Stimulated activated naive CD4-positive, alpha-beta T cell (primary cell): ENCODE results near the gene WIPF1.

Experiments used
- DNase-seq, 6 experiments: peaks; one replicate each; lab custom pipeline; 2025; lab: John Stamatoyannopoulos, UW

The WIPF1 gene

DNA sequence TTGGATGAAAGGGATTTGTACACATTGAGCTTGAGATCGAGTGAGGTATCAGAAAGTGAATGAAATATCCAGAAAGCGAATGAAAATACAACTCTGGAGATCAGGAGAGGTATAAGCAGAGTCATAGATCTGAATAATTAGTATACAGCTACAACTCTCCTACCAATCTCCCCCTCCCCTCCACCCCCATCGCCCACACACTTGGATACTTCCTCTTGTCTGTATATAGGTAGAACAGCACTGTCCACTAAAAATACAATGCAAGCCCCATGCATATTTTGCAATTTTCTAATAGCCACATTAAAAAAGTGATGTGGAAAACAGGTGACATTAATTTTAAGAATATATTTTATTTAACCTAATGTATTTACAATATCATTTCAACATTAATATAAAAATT, 23.7 kb upstream of the WIPF1 start:
- no peak for DNase-seq

DNA sequence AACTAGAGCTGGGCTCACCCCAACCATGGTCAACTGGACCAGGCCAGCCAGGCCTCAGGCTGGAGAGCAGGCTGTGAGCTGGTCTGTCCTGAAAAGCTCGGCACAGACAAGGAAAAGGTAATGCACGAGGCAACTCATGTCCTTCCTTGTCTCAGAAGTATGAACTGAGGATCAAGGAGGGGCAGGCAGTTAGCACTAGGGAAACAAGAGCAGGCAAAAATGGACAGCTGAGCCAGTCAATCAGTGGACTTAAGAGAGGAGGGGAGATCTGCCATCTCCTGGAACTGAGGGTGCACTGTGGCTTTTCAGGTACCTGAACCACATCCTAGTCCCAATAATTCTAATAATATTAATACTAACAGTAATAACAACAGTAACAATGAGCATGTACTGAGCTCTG, 20.6 kb upstream of the WIPF1 start:
- DNase-seq = no peak

DNA sequence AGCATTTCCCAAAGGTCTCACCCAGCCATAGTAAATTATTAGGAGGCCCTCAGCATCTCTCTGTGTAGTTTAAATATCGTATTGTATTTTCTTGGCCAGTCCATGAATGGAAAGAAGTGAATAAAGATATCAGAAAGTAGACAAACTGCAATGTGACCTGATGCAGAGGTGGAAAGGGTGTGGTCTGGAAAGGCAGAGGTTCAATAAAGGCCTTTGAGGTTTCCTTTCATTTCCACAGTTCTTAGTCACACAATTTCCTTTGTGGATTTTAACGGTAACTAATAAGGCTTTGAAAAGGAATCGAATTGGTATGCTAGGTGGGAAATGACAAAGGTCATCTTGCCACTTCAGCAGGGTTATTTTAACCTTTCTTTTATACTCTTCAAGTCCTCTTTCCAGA, 20.1 kb upstream of the WIPF1 start:
- no peak for DNase-seq

DNA sequence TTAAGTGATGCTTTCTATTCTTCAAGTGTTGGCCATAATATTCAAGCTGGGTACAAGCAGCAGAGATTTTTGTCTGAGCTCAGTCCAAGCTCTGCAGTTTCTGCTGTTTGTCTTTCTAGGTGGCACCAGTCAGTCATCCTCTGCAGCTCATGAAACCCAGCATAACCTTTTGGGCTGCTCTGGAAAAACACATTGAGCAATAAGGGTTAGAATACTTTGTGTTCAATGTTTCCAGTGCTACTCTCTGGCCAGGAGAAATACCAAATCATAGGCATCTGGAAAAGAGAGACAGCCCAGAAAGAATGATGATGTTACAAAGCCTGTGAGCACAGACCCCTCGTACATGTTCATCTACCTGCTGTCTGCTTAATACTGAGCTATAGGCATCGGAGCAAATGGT, 19.5 kb upstream of the WIPF1 start:
- DNase-seq = no peak

DNA sequence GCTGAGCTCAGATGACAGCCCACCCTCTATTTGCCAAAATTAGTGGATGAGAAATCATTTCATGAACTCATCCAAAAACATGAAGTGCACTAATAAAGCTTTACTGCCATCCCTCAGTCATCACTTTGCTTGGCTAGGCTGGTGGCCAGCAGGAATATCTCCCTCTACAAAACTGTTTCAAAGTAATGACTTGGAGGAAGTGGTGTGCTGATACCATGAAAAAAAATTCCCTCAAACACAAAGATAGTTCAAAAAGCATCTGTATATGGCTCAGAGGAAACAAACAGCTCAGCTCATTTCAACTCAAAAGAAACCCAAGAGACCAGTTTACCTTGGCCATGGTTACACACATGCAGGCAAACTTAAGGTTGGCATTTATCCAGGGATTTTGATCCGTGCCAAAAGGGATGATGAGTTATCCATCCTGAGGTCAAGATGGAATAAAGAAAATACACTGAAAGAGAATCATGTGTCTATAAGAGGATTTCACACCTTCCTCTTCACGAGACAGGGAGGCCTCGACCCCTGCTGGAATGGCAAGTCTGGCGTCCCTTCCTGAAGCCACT, 18.4 kb upstream of the WIPF1 start:
- peak in 2 of 6 experiments; percentile 11 to 20 for DNase-seq

DNA sequence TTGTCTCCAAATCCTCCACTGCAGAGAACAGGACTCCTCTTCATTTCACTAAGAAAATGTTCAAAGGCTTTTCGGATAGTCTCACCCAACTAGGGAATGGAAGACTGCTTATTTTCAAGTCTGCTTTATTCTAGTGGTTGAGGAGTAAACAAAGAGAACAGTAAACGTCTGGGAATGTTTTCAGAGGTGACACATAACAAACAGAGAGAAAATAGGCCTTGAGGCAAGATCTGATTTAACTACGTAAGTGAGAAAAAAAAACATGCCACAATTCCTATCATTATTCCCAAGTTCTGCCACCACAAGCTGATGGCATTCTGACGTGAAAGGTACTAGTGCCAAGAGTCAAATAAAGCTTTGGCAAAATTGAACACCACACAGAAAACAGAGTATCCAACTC, 16.7 kb upstream of the WIPF1 start:
- no peak for DNase-seq

DNA sequence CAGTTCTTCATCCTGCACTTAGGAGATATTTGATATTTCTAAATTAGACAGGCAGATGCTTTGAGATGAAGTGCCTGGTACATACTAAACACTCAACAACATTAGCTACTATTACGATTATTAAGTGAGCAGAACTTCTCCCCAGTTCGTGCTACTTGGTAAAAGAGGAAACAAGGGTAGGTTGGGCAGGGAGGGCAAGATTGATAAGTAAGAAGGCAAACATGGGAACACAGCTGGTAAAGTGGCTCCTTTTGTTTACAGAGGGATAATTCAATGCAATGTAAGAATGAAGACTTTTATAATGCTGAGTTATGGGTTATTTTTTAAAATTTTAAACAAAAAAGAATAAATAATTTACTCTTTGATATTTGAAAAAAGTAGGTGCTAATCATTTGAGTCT, 15.9 kb upstream of the WIPF1 start:
- DNase-seq = no peak

DNA sequence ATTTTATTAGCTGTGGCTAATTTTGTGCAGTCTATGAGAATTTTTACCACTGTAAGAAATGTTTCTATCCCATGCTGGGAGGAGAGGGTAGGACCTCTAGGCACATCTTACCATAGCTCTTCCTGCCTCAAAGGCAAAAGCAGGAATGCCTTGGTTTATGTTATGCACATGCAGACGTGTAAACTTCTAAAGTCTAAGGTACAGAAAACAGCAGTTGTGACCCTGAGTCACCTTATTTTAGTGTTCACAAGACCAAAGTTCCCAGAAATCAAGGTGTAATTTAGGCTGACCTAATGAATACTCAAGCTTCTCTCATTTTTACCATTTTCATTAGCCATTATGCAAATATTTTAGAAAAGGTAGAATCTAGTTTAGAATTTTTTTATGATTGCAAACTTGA, 15.4 kb upstream of the WIPF1 start:
- DNase-seq = no peak

DNA sequence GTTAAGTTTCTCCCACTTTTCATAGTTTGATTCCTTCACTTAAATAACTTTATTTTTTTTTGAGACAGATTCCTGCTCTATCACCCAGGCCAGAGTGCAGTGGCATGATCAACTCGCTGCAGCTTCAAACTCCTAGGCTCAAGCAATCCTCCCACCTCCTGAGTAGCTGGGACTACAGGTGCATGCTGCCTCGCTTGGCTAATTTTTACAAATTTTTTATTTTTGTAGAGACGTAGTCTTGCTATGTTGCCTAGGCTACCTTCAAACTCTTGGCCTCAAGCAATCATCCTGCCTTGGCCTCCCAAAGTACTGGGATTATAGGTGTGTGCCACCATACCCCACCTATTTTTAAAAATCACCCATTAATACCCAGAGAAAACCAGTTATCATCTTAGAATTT, 14.2 kb upstream of the WIPF1 start:
- DNase-seq = no peak

DNA sequence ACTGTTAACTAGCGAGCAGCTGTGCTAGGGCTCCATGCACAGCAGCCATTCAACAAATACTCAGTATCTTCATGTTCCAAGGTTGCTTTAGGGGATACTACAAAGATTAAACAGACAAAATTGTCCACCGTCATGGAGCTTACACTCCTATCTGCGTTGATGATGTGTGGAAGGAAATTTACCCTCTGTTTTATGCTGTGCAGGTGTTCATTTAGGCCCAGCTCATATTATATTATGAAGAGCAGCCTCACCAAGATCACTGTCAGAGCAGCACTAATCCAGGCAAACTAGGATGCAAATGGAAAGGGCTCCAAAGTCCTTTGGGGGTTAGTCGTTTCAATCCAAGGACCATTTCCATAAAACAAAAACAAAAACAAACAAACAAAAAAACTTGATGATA, 13.4 kb upstream of the WIPF1 start:
- DNase-seq = no peak

DNA sequence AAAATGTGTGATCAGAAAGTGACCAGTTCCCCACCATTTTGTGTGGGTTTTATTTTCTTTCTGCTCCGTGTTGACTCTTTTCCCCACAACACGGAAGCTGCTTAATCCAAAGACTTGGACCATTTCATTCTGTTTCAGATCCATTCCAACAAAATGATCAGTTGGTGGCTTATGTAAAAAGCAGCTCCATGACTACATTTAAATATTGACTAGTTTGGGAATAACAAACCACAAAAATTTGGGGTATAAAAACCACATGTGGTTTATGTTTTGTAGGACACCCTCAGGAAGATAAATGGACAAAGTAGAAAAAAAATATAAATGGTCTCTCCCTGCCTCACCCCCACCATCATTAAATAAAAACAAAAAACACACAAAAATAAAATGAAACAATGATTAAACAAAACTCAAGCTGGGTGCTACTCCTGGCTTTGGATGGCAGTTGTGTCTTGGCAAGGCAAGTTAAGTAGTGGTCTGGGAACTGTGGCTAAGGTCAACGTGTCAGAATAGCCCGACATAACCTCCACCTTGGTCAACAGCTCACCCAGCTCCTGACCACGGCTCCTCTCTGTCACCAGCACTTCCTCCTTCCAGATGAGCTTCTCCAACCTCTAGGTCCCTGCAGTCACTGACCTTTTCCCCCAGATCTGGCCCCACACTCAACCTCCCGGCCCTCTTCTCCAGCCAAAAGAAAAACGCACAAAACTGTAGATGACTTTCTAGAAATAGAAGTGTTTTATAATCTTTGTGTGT, 12.8 kb upstream of the WIPF1 start:
- DNase-seq = no peak

DNA sequence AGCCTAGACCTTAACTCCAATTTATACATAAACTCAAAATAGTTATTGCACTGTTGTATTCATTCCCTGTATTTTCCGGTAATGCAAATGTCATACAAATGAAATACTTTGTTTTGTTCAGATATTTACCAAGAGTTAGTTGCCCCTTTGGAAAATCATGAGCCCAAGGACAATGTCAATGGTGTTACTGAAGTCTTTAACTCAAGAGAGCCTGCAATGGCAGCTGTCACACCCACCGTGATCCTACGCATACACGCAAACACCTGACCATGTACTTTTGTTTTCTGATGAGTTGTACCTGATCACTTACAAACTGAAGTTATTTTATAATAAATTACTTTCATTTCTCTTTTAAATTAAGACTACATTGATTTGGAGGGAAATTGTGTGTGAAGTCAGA, 11.7 kb upstream of the WIPF1 start:
- DNase-seq = no peak

DNA sequence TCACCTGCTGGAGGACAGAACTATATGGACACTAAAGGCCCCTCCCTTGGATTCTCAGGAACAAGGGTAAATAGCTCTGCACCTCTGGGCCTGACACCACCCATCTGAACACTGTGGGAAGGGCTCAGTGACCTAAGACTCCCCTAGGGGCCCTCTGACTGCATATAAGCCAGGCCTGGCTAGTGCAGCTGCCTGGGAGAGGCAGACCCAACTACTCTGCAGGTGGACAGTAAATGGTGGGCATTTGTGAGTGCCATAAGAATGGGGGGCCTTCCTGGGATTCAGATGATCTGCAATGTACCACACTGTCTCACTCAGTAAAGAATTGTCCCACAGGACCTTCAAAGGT, 11.2 kb upstream of the WIPF1 start:
- DNase-seq = no peak

DNA sequence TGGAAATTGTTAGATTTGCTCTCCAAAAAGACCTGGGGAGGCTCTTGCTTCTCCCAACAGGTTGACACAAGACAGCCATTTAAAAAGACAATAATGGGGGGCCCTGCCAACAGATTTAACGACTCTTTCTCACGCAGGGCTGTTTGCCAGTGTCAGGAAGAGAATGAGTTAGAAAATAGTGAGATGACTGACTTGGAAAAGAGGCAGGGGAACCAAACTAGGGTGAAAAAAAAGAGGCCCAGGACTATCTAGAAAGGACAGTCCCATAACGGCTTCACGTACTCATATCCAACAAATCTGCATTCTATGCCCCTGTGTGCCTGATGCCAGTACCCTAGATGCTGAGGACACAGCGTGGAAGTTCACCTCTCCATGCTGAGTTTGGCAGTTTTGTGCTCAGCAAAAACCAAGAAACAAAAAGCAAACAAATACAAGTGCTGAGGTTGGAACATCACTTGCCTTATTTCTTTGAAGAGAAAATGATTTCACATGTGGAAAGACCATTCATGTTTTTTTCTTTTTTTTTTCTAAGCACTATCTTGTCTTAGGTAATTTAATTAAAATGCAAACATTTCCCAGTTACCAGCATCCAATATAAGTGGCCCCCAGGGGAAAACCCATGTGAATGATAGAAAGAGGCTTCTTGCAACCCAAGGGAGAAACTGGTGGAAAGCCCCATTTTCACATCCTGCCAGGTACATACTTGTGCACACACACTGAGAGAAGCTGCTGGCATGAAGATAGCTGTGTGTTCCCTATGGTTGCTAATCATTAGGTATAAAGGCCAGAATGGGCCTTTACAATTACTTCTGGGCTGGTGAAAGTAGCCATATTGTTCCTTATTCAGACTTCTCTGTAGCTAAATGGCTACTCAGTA, 10.6 kb upstream of the WIPF1 start:
- peak in 4 of 6 experiments; percentile 23 to 34 (median 26) for DNase-seq

DNA sequence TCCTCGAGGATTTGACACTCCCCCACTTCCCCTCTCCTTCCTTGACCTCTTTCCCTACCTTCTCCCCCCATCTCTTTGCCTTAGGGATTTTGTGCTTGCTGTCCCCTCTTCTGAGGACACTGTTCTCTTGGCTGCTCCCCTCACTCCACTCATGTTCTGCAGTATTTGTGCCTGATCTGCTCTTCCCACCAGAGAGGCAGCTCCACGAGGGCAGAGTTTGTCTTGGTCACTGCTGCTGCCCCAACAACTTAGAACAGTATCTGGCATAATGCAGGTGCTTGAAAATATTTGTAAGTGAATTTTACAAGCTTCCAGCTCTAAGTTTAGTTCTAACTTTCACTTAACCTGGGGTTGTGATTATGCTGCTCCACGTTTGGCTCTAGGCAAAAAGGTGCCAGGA, 10.0 kb upstream of the WIPF1 start:
- no peak for DNase-seq

DNA sequence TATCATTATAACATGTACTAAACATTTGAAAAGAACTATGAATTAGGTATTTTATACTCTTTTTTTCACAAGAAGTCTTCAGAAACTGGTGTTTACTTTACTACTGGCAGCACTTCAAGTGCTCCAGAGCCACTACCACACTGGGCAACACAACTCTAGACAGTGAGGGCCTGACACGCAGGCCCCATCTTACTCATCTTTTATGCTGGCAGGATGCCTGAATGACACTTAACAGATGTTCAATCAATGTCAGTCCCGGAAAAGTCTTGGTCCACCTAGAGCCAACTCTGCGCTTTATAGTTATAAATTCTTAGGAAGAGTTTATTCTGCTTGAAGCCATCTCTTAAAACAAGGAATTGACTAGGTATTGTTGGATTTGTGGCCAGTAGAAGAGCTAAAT, 8.7 kb upstream of the WIPF1 start:
- DNase-seq = no peak

DNA sequence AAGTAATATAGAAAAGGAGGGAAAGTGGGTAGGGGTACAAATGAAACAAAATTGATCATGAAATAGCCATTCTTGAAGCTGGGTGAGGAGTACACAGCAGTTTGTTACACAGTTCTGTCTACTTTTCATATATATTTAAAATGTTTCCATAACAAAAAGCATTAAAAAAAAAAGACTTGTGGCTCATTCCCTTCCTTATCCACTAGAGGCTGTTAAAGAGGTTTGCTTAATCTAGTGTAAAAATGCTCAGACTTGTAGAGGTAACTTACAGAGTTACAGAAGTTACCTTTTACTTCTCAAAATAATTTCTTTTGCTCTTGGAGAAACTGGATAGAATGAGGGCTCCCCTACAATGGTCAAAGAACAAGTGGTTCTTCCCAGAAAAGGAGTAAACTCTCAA, 8.1 kb upstream of the WIPF1 start:
- DNase-seq = peak in 3 of 6 experiments; percentile 21 to 46 (median 31)

DNA sequence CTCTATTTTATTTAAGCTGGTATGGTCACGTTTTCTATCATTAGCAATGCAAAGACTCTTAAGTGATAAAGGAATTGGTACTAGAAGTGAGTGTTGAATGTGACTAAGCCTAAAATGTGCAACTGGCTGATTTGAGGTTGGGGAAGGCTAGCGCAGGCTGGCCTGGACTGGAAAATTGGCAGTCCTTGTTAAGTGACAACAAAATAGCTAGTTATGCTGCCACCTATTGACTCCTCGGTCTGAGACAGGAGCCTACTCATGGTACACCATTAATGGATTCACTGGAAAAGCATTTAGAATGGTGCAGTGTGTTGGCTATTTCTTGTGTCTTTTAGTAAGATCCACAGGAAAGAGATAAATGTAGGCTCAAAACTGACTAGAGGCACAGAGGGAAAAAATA, 5.7 kb upstream of the WIPF1 start:
- peak in 5 of 6 experiments; percentile 22 to 55 (median 46) for DNase-seq

DNA sequence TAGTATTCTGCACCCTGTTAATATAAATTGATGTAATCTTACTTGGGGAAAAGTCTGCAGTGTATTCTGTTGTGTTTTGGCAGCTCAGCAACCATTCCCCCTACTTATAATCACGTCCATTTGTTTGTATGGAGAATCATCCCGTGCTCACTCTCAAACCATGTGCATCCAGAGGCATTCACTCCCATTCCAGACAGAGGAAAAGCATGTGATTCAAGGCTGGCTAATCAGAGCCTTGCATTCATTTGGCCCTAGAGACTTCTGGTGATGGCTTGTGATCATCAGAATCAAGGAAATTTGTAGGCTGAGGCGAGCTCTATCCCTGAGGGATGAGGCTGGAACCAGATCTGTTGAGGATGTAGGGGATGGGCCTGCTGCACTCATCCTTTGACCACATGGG, 5.1 kb upstream of the WIPF1 start:
- no peak for DNase-seq

DNA sequence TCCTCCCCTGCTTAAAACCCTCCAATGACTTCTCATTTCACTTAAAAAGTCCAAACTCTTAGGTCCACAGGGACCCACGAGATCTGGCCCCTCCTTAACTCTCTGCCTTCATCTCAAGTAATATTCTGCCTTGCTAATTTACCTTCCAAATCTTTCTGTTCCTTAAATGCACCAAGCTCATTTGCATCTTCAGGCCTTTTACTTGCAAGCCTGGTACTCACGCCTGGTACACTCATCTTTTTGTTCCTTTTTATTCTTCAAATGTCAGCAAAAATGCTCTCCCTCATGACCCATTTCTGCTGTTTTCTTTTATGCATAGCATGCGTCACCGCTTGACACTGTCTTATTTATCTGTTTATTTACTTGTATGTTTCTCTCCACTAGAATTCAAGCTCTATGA, 2.7 kb upstream of the WIPF1 start:
- no peak for DNase-seq

DNA sequence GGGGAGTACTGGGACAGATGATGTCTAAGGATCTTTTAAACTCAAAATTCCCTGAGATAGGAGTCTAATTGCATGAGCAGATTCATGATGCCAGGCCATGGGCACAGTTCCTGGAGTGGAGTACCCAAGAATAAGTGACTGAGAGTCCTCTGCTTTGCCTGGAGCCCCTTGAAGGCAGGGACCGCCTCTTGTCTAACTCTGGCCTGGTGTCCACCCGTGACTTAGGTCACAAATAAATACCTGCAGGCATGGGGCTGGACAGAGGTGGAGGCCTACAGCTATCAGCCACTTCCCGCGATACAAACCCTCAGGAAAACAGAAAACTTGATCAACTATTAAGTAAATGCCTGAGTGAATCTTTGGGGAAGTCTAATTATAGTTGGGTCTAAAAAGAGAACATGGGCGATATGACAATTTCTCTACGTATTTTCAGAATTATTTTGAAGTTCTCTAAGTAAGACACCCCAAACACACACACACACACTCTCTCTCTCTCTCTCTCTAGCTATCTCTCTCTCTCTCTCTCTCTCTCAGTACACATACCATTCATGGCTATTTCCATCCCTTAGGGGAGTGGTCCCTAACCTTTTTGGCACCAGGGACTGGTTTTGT, 1.8 kb upstream of the WIPF1 start:
- DNase-seq = no peak

DNA sequence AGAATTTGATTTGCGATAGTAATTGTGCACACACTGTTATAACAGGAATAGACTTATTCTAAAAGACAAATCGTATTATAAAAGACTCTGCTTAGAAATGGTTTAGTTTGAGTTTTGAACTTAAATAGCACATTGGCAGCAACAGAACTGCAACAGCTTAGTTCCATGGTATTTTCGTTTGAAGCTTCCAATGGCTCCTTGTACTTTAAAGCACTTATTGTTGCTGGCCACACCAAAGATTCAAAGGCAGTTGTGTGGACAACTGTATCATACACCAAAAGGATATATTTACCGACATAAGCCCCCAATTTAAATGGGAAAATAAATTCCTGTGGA, 627 bp downstream of the WIPF1 start:
- peak in 1 of 6 experiments; percentile 55 for DNase-seq

DNA sequence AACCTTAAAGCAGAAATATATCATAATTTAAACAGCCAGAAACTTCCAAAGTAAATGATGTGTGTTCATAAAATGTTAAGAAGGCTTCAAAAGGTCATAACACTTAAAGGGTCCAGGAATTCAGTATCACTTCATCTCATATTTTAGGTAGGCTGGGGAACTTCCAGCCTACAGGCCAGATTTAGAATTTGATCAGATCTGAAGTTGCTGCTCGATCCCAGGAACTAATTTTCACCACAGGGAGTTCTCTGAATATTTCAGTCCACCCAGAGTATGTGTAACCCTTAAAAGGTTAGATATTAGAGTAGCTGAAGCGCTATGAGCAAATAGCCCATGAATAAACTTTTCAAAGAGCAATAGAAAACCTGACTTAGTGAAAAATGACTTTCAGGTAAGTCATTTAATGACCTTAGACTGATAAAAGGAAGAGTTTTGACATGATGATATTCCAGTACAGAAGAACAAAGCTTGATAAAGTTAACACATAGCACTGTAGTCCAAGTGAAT, 1.7 kb downstream of the WIPF1 start:
- DNase-seq = no peak
